Activated T-helper 1 cell treated with anti-CD3 and anti-CD28 coated beads, Interleukin-2, amount 50 U/mL, for 16 hours (primary cell): ENCODE results near the gene ACADM.
"Not testable (repeated sequence)": the region's sequence is repeated elsewhere in the genome, so short reads cannot be mapped to it uniquely, and the experiment has no call there.

ENCODE experiments used
- DNase-seq, 2 donors: peaks; one replicate each; pipeline ENCODE4 v3.0.0-alpha.2; 2020; ENCODE audit warnings: low read depth in 1 of 2, low spot score in 1 of 2

Gene ACADM

DNA sequence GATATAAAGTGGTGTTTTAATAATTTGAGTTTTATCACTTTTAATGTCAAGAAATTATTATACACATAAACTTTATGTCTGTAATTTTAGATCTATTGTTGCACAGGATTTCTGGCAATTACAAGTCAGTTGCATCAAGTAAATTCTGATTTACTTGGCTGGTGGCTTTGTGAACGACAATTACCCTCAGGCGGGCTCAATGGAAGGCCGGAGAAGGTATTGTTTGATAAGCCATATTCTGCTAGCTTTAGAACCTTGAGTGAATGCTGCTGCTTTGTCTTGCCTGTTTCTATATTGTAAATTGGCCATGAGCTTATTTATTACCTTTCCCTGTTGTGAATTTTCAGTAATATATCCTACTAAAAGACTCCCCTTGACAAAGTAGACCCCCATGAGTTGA, 67.6 kb downstream of the ACADM start:
- DNase-seq: no peak

DNA sequence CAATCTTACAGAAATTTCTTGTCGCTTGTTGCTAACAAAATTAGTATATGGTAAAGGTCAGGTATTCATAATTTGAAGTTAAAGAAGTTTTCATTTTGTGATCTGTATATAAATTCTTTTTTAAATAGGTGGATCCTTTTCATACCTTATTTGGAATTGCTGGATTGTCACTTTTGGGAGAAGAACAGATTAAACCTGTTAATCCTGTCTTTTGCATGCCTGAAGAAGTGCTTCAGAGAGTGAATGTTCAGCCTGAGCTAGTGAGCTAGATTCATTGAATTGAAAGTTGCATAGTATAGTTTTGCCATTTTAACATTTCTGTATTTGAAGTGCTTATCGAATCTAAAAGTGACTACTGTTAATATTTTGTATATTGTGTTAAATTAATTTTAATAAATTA, 69.9 kb downstream of the ACADM start:
- DNase-seq: no peak

DNA sequence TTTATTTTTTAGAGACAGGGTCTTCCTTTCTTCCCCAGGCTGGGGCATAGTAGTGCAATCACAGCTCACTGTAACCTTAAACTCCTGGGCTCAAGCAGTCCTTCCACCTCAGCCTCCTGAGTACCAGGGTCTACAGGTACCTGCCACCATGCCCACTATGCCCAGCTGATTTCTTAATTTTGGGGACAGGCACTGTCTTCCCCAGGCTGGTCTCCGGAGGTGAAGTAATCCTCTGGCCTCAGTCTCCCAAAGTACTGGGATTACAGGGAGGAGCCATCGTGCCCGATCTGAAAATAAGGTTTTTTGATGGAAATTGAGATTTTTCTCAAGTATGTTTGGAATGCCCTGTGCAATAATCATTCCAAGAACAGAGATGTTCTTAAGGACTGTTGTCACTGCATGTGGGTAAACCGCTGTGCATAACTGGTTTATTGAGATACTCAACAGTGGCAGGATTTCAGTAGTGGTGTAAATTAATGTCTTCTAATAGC, 71.2 kb downstream of the ACADM start:
- DNase-seq: no peak

DNA sequence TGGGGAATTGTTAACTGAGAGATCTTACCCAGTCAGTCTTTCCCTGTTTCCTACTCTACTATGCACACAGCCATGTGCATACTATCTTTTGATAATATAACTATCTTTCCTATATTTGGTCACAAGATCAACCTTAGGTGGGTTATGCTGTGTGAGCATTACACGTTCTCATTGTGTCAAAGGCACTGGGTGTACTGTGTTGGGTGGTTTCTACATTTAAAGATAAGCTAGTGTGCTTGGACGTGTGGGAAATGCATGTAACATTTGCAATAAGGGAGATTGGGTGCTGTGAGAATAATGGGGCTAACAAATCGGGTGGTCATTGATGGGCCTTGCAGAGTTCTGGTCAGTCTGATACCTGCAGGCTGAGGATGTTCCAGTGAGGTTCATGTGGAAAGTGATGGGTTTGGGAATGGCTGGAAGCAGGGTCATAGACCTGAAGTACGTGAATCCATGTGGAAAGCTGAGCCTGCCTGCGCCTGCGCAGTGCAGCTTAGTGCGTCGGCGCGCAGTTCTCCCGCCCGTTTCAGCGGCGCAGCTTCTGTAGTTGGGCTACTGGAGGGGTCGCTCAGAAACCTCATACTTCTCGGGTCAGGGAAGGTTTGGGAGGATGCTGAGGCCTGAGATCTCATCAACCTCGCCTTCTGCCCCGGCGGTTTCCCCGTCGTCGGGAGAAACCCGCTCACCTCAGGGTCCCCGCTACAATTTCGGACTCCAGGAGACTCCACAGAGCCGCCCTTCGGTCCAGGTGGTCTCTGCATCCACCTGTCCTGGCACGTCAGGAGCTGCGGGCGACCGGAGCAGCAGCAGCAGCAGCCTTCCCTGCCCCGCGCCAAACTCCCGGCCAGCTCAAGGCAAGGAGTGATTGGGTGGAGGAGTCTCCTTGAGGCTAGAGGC, 72.1 kb downstream of the ACADM start, which contains the start of gene MSH4:
TSS of gene MSH4 (plus strand) at position 507 of the 897 bp plus-strand sequence. CDS start at position 611, 104 bp downstream.
- DNase-seq: no peak

DNA sequence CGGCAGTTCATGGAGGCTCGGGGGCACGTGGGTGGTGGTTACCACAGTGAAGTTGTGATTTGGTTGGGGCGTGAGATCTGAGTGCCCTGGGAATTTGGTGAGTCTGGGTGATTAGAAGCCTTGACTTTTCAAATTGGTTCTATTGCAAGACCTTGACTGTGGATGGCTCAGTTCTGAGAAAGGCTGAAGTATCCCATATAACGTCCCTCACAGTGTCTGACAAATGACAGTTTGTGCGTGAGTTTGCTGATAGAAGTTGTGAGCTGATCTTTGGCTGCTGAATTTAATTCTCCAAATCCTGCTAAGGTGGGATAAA, 72.7 kb downstream of the ACADM start:
- DNase-seq: no peak

DNA sequence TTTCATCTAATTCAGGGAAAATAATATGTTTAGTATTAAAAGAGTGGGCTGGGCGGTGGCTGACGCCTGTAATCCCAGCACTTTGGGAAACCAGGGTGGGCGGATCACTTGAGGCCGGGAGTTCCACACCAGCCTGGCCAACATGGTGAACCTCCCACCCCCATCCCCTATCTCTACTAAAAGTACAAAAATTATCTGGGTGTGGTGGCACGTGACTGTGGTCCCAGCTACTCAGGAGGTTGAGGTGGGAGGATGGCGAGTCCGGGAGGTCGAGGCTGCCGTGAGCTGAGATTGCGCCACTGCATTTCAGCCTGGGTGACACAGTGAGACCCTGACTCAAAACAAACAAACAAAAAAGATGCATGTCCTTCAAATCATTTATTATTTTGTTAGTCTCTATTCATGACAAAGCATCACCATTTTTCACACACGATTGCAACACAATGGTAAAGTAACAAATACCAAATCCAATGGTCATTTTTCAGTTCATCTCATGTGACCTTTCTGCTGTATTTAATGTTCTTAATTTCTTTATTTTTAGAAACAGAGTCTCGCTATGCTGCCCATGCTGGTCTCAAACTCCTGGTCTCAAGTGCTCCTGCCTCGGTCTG, 73.2 kb downstream of the ACADM start:
- no peak for DNase-seq

DNA sequence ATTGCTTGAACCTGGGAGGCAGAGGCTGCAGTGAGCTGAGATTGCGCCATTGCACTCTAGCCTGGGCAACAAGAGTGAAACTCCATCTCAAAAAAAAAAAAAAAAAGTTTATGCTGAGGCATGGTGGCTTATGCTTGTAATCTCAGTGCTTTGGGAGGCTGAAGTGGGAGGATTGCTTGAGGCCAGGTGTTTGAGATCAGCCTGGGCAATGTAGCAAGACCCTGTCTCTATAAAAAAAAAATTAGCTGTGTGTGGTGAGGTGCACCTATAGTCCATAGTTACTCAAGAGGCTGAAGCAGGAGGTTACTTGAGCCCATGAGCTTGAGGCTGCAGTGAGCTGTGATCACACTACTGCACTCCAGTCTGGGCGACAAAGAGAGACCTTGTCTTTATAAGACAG, 77.0 kb downstream of the ACADM start:
- not testable (repeated sequence) for DNase-seq

DNA sequence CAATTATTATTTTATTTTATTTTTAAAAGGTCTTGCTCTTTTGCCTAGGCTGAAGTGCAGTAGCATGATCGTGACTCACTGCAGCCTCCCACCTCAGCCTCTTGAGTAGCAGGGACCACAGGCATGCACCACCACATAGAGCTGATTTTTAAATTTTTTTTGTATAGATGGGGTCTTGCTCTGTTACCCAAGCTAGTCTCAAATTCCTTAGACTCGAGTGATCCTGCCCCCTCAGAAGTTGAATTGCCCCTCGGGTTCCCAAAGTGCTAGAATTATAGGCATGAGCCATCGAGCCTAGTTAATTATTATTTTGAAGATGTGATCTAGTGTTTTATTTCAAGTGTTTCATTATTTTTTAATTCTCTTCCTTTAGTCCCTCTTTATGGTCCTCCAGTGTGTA, 84.4 kb downstream of the ACADM start:
- no peak for DNase-seq

DNA sequence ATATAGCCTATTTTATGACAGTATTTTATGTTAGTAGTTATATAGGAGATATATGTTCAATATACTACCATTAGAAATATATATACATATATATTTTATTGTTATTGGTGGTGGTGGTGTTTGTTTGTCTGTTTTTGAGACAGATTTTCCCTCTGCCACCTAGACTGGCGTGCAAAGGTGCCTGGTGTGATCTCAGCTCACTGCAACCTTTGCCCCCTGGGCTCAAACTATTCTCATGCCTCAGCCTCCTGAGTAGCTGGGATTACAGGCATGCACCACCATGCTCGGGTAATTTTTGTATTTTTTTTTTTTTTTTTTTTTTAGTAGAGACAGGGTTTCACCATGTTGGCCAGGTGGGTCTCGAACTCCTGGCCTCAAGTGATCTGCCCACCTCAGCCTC, 85.6 kb downstream of the ACADM start:
- not testable (repeated sequence) for DNase-seq

DNA sequence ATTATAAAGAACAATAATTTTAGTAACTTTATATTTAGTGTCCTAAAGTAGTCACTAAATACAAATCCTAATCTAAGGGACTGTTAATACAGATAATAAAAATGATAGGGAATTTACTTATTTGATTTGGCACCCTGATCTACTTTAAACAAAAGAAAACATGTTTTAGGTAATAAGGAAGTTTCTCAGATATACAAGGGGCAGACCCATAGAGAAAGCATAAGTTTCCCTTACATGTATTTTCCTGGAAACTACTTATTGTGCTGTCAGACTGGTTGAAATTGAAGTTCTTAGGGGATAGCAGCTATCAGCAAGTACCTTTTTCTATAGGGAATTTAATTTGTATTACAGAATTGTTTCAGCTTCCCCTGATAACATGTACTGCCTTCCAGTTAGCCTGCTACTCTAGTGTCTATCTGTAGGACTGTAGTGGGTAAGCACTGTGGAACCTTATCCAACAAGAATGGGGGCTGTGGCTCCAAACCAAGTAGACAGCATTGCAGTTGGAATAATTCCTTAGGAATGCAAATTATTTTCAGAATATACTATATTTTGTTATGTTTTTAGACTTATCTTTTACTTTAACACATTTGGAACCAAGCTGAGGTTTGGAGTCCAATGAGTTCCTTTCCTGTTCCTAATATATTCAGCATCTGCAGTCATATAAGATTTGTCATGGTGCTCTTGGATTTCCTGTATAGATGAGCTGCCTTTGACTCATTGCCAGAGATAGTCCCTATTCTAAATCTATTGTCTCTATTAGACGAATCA, 86.9 kb downstream of the ACADM start:
- DNase-seq: no peak

DNA sequence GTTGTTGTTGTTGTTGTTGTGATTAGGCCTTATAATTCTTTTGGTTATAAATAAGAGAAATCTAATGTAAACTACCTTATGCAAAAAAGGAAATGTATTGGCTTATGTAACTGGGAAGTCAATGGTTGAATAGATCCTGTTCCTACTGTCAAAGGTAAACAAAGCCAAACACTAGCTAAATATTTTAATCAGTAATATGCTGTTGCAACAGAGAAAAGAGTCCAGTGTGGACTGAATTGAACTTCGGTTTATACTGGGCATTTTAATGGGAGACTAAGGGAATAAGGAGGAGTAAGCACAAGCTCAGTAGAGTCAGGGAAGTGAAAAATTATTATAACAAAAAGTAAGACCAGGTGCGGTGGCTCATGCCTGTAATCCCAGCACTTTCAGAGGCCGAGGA, 87.6 kb downstream of the ACADM start:
- DNase-seq: no peak
